Activated T-helper 17 cell treated with anti-CD3 and anti-CD28 coated beads, Interleukin-2, amount 50 U/mL, for 72 hours (primary cell): ENCODE measurements around the gene HOXC12. TPM values are rescaled to one million over a fixed set of nuclear protein-coding genes. Genes with fewer than 3 reads are reported as not detected.

Experiments used
- ATAC-seq: fragments of 150-1000 bp; cut with Tn5 transposase; replicated peaks from 2 replicates; pipeline ENCODE4 v1.10.0; 2021; ENCODE audit warnings: mild to moderate bottlenecking, moderate library complexity
- H3K27ac Mint-ChIP-seq: one replicate; pipeline ENCODE4 v1.8.0; 2022; ENCODE audit warnings: mixed read lengths
- H3K27me3 Mint-ChIP-seq: one replicate; pipeline ENCODE4 v1.8.0; 2022; ENCODE audit warnings: mixed read lengths
- H3K36me3 Mint-ChIP-seq: one replicate; pipeline ENCODE4 v1.8.0; 2022; ENCODE audit warnings: low read depth, mild to moderate bottlenecking, mixed read lengths
- H3K4me1 Mint-ChIP-seq: one replicate; pipeline ENCODE4 v1.8.0; 2022; ENCODE audit warnings: mixed read lengths
- H3K4me3 Mint-ChIP-seq: one replicate; pipeline ENCODE4 v1.8.0; 2022; ENCODE audit warnings: mild to moderate bottlenecking, mixed read lengths
- H3K9me3 Mint-ChIP-seq: one replicate; pipeline ENCODE4 v1.8.0; 2022; ENCODE audit warnings: mixed read lengths
- total RNA-seq, 2 donors: library from RNA; stranded (reverse); gene quantifications; one replicate each; pipeline ENCODE4 v1.2.3, GENCODE V29; 2022

The HOXC12 gene
- total RNA-seq, 2 donors from 2014 or later = not detected

- H3K27me3 Mint-ChIP-seq = peaks cover 86% of the 10 kb centered on the region
- H3K9me3 Mint-ChIP-seq = no peaks in the 10 kb centered on the region
- no peak overlapping the region for H3K27ac Mint-ChIP-seq
- H3K4me1 Mint-ChIP-seq = no peaks in the 10 kb centered on the region
- no peaks in the 10 kb centered on the region for H3K36me3 Mint-ChIP-seq
- ATAC-seq = no peak
- H3K4me3 Mint-ChIP-seq = no peak overlapping the region
Measured at GRCh38 chr12:53949631-53950436, 4.9 kb upstream of the HOXC12 start.

- no peaks in the 10 kb centered on the region for H3K36me3 Mint-ChIP-seq
- no peak for ATAC-seq
Measured at GRCh38 chr12:53950437-53950773, 4.3 kb upstream of the HOXC12 start.

GRCh38 chr12:53950789-53951576 is 3.7 kb upstream of the HOXC12 start:
- no peak overlapping the region for H3K27ac Mint-ChIP-seq
- H3K36me3 Mint-ChIP-seq = peaks cover 4% of the 10 kb centered on the region
- ATAC-seq = no peak

More at GRCh38 chr12:53950437-53950773, 4.3 kb upstream of the HOXC12 start:
- Mint-ChIP-seq H3K4me3 (no peak overlapping the region), H3K27ac (no peak overlapping the region), H3K4me1 (no peaks in the 10 kb centered on the region), H3K9me3 (no peaks in the 10 kb centered on the region), H3K27me3 (peaks cover 80% of the 10 kb centered on the region)

GRCh38 chr12:53951577-53952334 is 2.9 kb upstream of the HOXC12 start:
- H3K9me3 Mint-ChIP-seq = no peaks in the 10 kb centered on the region
- peaks cover 6% of the 10 kb centered on the region for H3K36me3 Mint-ChIP-seq
- H3K4me3 Mint-ChIP-seq = no peak overlapping the region
- no peak overlapping the region for H3K27ac Mint-ChIP-seq
- no peak for ATAC-seq
- H3K27me3 Mint-ChIP-seq = peaks cover 77% of the 10 kb centered on the region
- peaks cover 6% of the 10 kb centered on the region for H3K4me1 Mint-ChIP-seq

More at GRCh38 chr12:53950789-53951576, 3.7 kb upstream of the HOXC12 start:
- Mint-ChIP-seq H3K27me3 (peaks cover 79% of the 10 kb centered on the region), H3K4me3 (no peak overlapping the region), H3K4me1 (peaks cover 4% of the 10 kb centered on the region), H3K9me3 (no peaks in the 10 kb centered on the region)

- Mint-ChIP-seq H3K36me3 (peaks cover 6% of the 10 kb centered on the region), H3K4me3 (no peak overlapping the region), H3K27me3 (peaks cover 77% of the 10 kb centered on the region), H3K9me3 (no peaks in the 10 kb centered on the region), H3K27ac (no peak overlapping the region), H3K4me1 (peaks cover 6% of the 10 kb centered on the region)
- ATAC-seq = no peak
Measured at GRCh38 chr12:53952335-53952694, 2.4 kb upstream of the HOXC12 start.

- peaks cover 6% of the 10 kb centered on the region for H3K4me1 Mint-ChIP-seq
- peaks cover 6% of the 10 kb centered on the region for H3K36me3 Mint-ChIP-seq
- no peak for ATAC-seq
- H3K27me3 Mint-ChIP-seq = peaks cover 75% of the 10 kb centered on the region
- no peaks in the 10 kb centered on the region for H3K9me3 Mint-ChIP-seq
- H3K27ac Mint-ChIP-seq = no peak overlapping the region
- no peak overlapping the region for H3K4me3 Mint-ChIP-seq
Measured at GRCh38 chr12:53952871-53953734, 1.6 kb upstream of the HOXC12 start.

GRCh38 chr12:53953831-53954693 is 641 bp upstream of the HOXC12 start:
- H3K4me3 Mint-ChIP-seq = no peak overlapping the region
- peaks cover 10% of the 10 kb centered on the region for H3K4me1 Mint-ChIP-seq
- peaks cover 75% of the 10 kb centered on the region for H3K27me3 Mint-ChIP-seq
- no peak overlapping the region for H3K27ac Mint-ChIP-seq
- no peaks in the 10 kb centered on the region for H3K9me3 Mint-ChIP-seq
- ATAC-seq = no peak
- peaks cover 12% of the 10 kb centered on the region for H3K36me3 Mint-ChIP-seq

- H3K36me3 Mint-ChIP-seq = peaks cover 12% of the 10 kb centered on the region
- no peak for ATAC-seq
- H3K27ac Mint-ChIP-seq = no peak overlapping the region
- H3K4me3 Mint-ChIP-seq = no peak overlapping the region
- peaks cover 10% of the 10 kb centered on the region for H3K4me1 Mint-ChIP-seq
- H3K9me3 Mint-ChIP-seq = no peaks in the 10 kb centered on the region
- peaks cover 76% of the 10 kb centered on the region for H3K27me3 Mint-ChIP-seq
Measured at GRCh38 chr12:53955036-53955775, 503 bp downstream of the HOXC12 start.

GRCh38 chr12:53955776-53956250 is 1.1 kb downstream of the HOXC12 start:
- no peak for ATAC-seq
- Mint-ChIP-seq H3K27ac (no peak overlapping the region), H3K9me3 (no peaks in the 10 kb centered on the region), H3K27me3 (peaks cover 76% of the 10 kb centered on the region), H3K4me1 (peaks cover 10% of the 10 kb centered on the region), H3K4me3 (no peak overlapping the region), H3K36me3 (peaks cover 12% of the 10 kb centered on the region)

GRCh38 chr12:53956251-53956887 is 1.7 kb downstream of the HOXC12 start:
- Mint-ChIP-seq H3K27ac (no peak overlapping the region), H3K4me3 (no peak overlapping the region), H3K4me1 (peaks cover 10% of the 10 kb centered on the region), H3K9me3 (no peaks in the 10 kb centered on the region), H3K27me3 (peaks cover 72% of the 10 kb centered on the region), H3K36me3 (peaks cover 12% of the 10 kb centered on the region)
- no peak for ATAC-seq

- Mint-ChIP-seq H3K4me3 (no peak overlapping the region), H3K27me3 (peaks cover 70% of the 10 kb centered on the region), H3K27ac (no peak overlapping the region), H3K4me1 (peaks cover 10% of the 10 kb centered on the region), H3K36me3 (peaks cover 12% of the 10 kb centered on the region), H3K9me3 (no peaks in the 10 kb centered on the region)
- no peak for ATAC-seq
Measured at GRCh38 chr12:53956914-53957536, 2.3 kb downstream of the HOXC12 start.

GRCh38 chr12:53958128-53958527 is 3.4 kb downstream of the HOXC12 start:
- Mint-ChIP-seq H3K9me3 (no peaks in the 10 kb centered on the region), H3K27ac (no peak overlapping the region), H3K27me3 (peaks cover 67% of the 10 kb centered on the region), H3K4me1 (peaks cover 10% of the 10 kb centered on the region), H3K36me3 (peaks cover 12% of the 10 kb centered on the region), H3K4me3 (no peak overlapping the region)
- no peak for ATAC-seq
